BLaER1 treated with 17β-estradiol and CSF1 and Interleukin-3, amounts not matched to agents 10 nM and 100 nM (cell line): ENCODE measurements around the gene HOPX.
A peak's percentile ranks its signal among the peaks of the same experiment; 100 is the strongest.

ENCODE experiments used
- H3K27ac ChIP-seq, 11 experiments: shearing (Covaris generic); formaldehyde crosslinking; 2 replicates each; pipeline ENCODE4 v1.8.1; 2022
- H3K27me3 ChIP-seq, 11 experiments: shearing (Covaris generic); formaldehyde crosslinking; 2 replicates each; pipeline ENCODE4 v1.8.1; 2022
- H3K36me3 ChIP-seq, 11 experiments: shearing (Covaris generic); formaldehyde crosslinking; 2 replicates each; pipeline ENCODE4 v1.8.1; 2022
- H3K4me1 ChIP-seq, 10 experiments: shearing (Covaris generic); formaldehyde crosslinking; 2 replicates each; pipeline ENCODE4 v1.8.1; 2022
- H3K4me2 ChIP-seq, 11 experiments: shearing (Covaris generic); formaldehyde crosslinking; 2 replicates each; pipeline ENCODE4 v1.8.1; 2022
- H3K4me3 ChIP-seq, 10 experiments: shearing (Covaris generic); formaldehyde crosslinking; 2 replicates each; pipeline ENCODE4 v1.8.1; 2022
- H3K9ac ChIP-seq, 11 experiments: shearing (Covaris generic); formaldehyde crosslinking; 2 replicates each; pipeline ENCODE4 v1.8.1; 2022
- H3K9me3 ChIP-seq, 11 experiments: shearing (Covaris generic); formaldehyde crosslinking; replicated peaks in 1 of 11; 2 replicates each; pipeline ENCODE4 v1.8.1; 2022
- H4K20me1 ChIP-seq, 11 experiments: shearing (Covaris generic); formaldehyde crosslinking; 2 replicates each; pipeline ENCODE4 v1.8.1; 2022
- Cebpa-rat ChIP-seq, 11 experiments: shearing (Covaris generic); IDR thresholded peaks; 2 replicates each; pipeline ENCODE4 v1.8.1; 2022

HOPX gene

DNA sequence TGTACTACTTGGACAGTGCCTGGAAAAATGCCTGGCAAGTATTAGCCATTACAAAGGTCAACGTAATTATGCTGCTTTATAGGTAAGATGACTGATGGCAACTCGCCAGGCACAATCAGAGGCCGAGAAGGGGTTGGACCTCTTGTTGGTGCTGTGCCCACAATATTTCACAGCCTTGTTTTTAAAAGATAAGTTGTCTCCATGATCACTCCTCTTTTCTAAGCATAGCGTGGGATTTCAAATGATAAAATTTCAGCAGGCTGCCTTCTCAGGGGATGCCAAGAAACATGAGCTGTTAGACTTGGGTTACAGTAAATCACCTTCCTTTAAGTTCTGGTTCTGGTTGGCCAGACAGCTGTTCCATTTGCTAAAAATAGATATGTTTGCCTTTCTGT is 26.9 kb downstream of the HOPX start:
- Histone ChIP-seq H3K36me3 (no peaks in the 10 kb centered on the region), H3K9ac (no peak overlapping the region), H3K4me3 (no peak overlapping the region), H3K9me3 (peaks cover 0 to 11% (median 0%) of the 10 kb centered on the region in 11 experiments; a peak in 6 of 22 replicates), H3K4me1 (peaks cover 45 to 75% (median 56%) of the 10 kb centered on the region in 10 experiments), H4K20me1 (peaks cover 0 to 23% (median 0%) of the 10 kb centered on the region in 11 experiments; a peak in 7 of 22 replicates), H3K27ac (no peak overlapping the region), H3K4me2 (peak overlapping the region in 8 of 11 experiments; percentile 45 to 82 (median 64); a peak in 12 of 22 replicates), H3K27me3 (peaks cover 55 to 70% (median 65%) of the 10 kb centered on the region in 11 experiments)
- TF ChIP-seq Cebpa-rat (IDR thresholded peaks at IDR 0.05), result no peak

DNA sequence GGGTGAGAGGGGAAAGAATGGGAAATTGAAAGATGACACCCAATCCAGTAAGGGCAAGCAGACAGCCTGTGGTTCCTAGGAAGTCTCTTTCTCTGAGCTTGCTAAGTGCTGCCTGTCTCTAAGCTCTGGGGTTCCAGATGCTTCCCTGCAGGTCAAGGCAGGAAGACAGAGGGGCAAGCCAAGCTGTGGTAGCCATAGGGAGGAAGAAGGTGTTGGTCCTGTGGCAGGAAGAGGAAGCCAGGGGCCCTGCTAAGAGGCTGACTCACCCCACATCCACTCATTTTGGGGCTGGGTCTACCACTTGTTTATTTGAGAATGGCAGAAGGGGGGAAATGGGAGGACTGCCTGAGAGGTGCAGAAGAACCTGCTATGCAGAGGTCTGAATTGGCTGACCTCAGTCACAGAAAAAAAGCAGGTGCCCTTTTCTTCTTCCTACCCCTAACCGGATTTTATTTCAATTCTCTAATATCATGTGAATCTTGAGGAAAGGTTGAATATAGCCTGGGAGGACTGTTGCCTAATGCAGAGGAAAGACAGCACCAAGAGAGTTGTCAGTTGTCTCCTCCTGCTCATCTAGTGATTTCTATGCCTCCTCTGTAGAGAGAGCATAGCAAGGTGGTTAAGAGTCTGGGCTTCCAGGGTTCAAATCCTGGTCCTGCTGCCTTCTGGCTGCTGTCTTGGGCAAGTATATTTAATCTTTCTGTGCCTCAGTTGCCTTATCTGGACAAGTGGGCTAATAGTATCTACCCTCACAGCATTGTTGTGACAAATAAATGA is 27.4 kb downstream of the HOPX start:
- H3K9ac ChIP-seq, result no peak overlapping the region
- peaks cover 49 to 64% (median 59%) of the 10 kb centered on the region in 11 experiments for H3K27me3 ChIP-seq
- H3K9me3 ChIP-seq, result peaks cover 0 to 11% (median 0%) of the 10 kb centered on the region in 11 experiments; a peak in 6 of 22 replicates
- no peaks in the 10 kb centered on the region for H3K36me3 ChIP-seq
- H3K4me2 ChIP-seq, result peak overlapping the region; percentile 32 to 82 (median 62)
- H3K27ac ChIP-seq, result no peak overlapping the region
- no peak for TF ChIP-seq Cebpa-rat (IDR thresholded peaks at IDR 0.05)
- H4K20me1 ChIP-seq, result peaks cover 0 to 23% (median 0%) of the 10 kb centered on the region in 11 experiments; a peak in 7 of 22 replicates
- no peak overlapping the region for H3K4me3 ChIP-seq
- peaks cover 50 to 75% (median 55%) of the 10 kb centered on the region in 10 experiments for H3K4me1 ChIP-seq

DNA sequence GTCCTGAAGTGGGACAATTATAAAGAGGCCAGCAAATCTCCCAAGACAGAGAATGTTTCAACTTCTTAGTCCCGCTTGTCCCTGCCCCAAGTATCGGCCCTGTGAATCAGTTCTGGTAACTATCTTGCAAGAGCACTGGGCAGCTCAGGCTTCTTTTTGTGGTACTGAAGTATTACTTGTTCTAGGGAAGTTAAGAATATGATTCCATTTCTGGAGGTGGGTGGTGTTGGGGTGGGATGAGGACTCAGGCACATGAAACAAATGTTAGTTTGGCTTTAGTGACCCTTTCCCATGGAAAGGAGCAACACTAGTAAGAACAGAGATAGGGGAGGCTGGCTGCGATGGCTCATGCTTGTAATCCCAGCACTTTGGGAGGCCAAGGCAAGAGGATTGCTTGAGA is 28.9 kb downstream of the HOPX start:
- Histone ChIP-seq H3K4me1 (peaks cover 40 to 77% (median 51%) of the 10 kb centered on the region in 10 experiments), H3K36me3 (no peaks in the 10 kb centered on the region), H4K20me1 (peaks cover 0 to 20% (median 0%) of the 10 kb centered on the region in 11 experiments; a peak in 7 of 22 replicates), H3K9ac (no peak overlapping the region), H3K27ac (no peak overlapping the region), H3K9me3 (peaks cover 0 to 9% (median 0%) of the 10 kb centered on the region in 11 experiments; a peak in 7 of 22 replicates), H3K27me3 (peaks cover 34 to 50% (median 44%) of the 10 kb centered on the region in 11 experiments), H3K4me2 (no peak overlapping the region), H3K4me3 (no peak overlapping the region)
- no peak for TF ChIP-seq Cebpa-rat (IDR thresholded peaks at IDR 0.05)

DNA sequence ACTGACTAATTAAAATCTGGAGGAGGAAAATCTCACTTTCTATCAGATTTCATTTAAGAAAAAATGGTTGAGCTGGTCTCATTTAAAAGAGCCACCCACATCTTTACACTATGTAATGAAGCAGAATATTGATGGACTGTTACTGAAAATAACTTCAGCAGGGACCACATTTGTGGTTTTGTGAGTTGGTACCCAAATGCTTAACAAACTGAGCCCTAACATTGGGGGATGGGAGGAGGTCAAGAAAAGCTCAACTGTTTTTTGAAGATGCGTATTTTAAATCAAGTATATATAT is 30.1 kb downstream of the HOPX start:
- Histone ChIP-seq H3K27me3 (peaks cover 22 to 38% (median 32%) of the 10 kb centered on the region in 11 experiments), H3K4me2 (peak overlapping the region in 6 of 11 experiments; percentile 19 to 74 (median 40); a peak in 7 of 22 replicates), H3K4me1 (peaks cover 33 to 71% (median 41%) of the 10 kb centered on the region in 10 experiments), H3K36me3 (no peaks in the 10 kb centered on the region), H3K9ac (no peak overlapping the region), H3K4me3 (no peak overlapping the region), H3K9me3 (peaks cover 7 to 14% (median 11%) of the 10 kb centered on the region in 11 experiments), H3K27ac (no peak overlapping the region), H4K20me1 (peaks cover 0 to 13% (median 0%) of the 10 kb centered on the region in 11 experiments; a peak in 7 of 22 replicates)
- no peak for TF ChIP-seq Cebpa-rat (IDR thresholded peaks at IDR 0.05)

DNA sequence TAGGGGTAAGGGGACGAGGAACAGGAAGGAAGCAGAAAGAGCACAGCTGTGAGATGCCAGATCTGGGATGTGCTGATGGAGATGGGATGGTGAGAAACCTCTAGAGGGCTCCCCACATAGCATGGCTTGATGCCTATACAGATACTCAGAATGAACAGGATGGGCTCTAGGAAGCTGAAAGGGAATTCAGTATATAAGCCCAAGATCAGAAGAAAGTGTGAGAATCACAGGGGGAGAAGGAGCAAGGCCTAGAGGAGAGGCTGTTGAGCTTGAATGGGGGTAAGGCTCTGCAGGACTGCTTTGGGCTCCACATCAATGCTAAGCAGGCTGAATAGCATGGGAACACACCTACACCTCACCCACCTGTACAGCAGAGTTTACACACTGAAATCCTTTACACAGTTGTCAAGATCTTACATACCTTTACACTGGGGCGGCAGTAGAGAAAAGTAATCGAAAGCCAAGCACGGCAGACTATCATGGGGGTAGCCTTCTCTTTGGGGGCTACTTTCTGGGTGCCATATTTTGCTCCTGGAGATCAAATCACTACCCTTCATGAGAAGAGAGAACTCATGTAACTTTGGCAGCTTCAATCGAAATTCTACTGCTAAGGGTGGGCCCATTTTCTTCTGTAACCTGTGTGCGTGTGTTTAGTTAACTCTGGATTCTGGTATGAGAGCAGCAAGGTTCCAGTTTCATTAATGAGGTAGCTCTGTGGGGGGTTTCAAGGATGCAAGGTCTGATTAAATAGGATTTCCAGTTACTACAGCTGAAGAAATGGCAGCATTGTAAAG is 30.6 kb downstream of the HOPX start:
- H3K9me3 ChIP-seq, result peaks cover 7 to 19% (median 16%) of the 10 kb centered on the region in 11 experiments
- H3K4me3 ChIP-seq, result no peak overlapping the region
- H3K27me3 ChIP-seq, result peaks cover 17 to 32% (median 27%) of the 10 kb centered on the region in 11 experiments
- H3K4me1 ChIP-seq, result peaks cover 28 to 67% (median 36%) of the 10 kb centered on the region in 10 experiments
- H4K20me1 ChIP-seq, result peaks cover 0 to 8% (median 0%) of the 10 kb centered on the region in 11 experiments; a peak in 7 of 22 replicates
- TF ChIP-seq Cebpa-rat (IDR thresholded peaks at IDR 0.05), result no peak
- no peak overlapping the region for H3K9ac ChIP-seq
- H3K36me3 ChIP-seq, result no peaks in the 10 kb centered on the region
- peak overlapping the region; percentile 19 to 74 (median 43) for H3K4me2 ChIP-seq
- H3K27ac ChIP-seq, result 0 out of 22 replicates have a peak overlapping the region, but pooled peaks of 2 of the 11 experiments have one; percentile 16 to 75

DNA sequence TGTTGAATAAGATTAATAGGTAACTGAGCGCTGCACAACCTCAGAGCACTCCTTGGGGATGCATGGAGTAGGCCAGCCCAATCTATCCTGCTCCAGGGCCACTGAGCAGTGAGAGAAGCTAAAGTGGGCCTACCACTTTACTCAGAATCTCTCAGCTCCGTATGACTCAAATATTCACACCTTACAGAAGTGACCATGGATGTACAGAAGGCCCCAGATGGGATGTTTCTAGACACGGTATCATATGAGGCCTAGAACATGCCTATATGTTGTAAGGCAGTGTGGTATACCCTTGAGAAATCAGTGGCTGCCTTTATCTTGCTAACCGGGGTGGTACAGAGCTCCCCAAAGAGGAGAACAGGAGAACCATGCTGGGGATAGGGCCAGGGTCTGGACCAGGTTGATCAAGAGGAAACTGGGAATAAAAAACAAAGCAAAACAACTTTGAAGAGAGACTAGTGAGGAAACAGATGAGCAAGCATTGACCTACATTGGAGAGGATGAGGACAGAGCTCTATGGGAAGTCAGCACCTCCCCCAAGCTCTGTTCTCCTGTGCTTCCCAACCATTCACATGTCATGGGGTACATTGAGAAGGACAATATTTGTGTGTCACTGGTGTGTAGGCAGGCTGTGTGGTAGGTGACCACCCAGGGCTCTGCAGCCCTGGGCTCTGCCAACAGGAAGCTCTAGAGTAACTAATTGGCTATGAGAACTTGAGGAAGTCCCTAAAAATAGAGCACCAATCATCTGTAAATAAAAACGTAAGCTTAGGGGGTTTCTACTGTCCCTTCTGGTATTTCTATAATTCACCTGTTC is 31.4 kb downstream of the HOPX start:
- no peak for TF ChIP-seq Cebpa-rat (IDR thresholded peaks at IDR 0.05)
- peaks cover 20 to 62% (median 29%) of the 10 kb centered on the region in 10 experiments for H3K4me1 ChIP-seq
- H3K4me3 ChIP-seq, result no peak overlapping the region
- no peak overlapping the region for H3K9ac ChIP-seq
- peak overlapping the region; percentile 19 to 74 (median 43) for H3K4me2 ChIP-seq
- H3K27me3 ChIP-seq, result peaks cover 9 to 24% (median 19%) of the 10 kb centered on the region in 11 experiments
- H3K36me3 ChIP-seq, result no peaks in the 10 kb centered on the region
- H3K27ac ChIP-seq, result peak overlapping the region in 5 of 11 experiments; percentile 16 to 82 (median 75); a peak in 7 of 22 replicates
- peaks cover 7 to 19% (median 16%) of the 10 kb centered on the region in 11 experiments for H3K9me3 ChIP-seq
- H4K20me1 ChIP-seq, result no peaks in the 10 kb centered on the region; a peak in 1 of 22 replicates

DNA sequence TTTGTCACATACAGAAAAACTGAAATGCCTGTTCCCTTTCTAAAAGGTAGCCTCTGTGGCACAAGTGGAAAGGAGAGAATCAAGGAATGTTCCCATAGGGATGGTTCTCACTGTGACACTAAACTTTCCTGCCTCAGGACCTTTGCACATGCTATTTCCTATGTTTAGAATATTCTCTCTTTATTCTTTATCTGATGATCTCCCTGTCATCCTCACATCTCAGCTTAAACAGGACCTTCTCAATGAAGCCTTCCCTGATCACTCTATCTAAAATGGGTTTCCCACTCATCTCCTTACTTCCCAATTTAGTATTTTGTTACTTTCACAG is 32.3 kb downstream of the HOPX start:
- H4K20me1 ChIP-seq, result no peaks in the 10 kb centered on the region

More for the DNA sequence above, 32.3 kb downstream of the HOPX start:
- no peaks in the 10 kb centered on the region for H3K36me3 ChIP-seq
- H3K4me1 ChIP-seq, result peaks cover 16 to 57% (median 26%) of the 10 kb centered on the region in 10 experiments
- H3K4me3 ChIP-seq, result no peak overlapping the region
- no peak for TF ChIP-seq Cebpa-rat (IDR thresholded peaks at IDR 0.05)
- H3K27me3 ChIP-seq, result peaks cover under 1 to 16% (median 10%) of the 10 kb centered on the region in 11 experiments; a peak in 20 of 22 replicates
- peak overlapping the region in 7 of 11 experiments; percentile 40 to 82 (median 69); a peak in 12 of 22 replicates for H3K27ac ChIP-seq
- H3K4me2 ChIP-seq, result peak overlapping the region in 5 of 11 experiments; percentile 39 to 74 (median 47); a peak in 10 of 22 replicates
- peaks cover 7 to 19% (median 16%) of the 10 kb centered on the region in 11 experiments for H3K9me3 ChIP-seq
- H3K9ac ChIP-seq, result peak overlapping the region in 3 of 11 experiments; percentile 20 to 58 (median 51); a peak in 3 of 22 replicates
